K562 (cell line): ENCODE results near the gene THEM4. TPM values are rescaled to one million over a fixed set of nuclear protein-coding genes. Genes with fewer than 3 reads are reported as not detected.

Experiments used
- ATAC-seq: fragments of 200-7000 bp; cut with Tn5 transposase; 3 replicates; pipeline ENCODE4 v1.9.1; 2020; ENCODE audit warnings: moderate library complexity
- BruUV-seq: library from RNA; stranded (reverse); fragments of 400-500 nt; replicated peaks from 2 replicates; lab custom pipeline; 2021; lab: Mats Ljungman, UMichigan
- CTCF ChIA-PET: fragments of 300-600 bp; formaldehyde crosslinking; extraction: SDS; loops from one replicate; lab custom pipeline; 2021; ENCODE audit warnings: low intra/inter-chr PET ratio; lab: Yijun Ruan, JAX
- POLR2A ChIA-PET: fragments of 300-600, 350-650 bp; sonication (Branson Sonifier 250); formaldehyde crosslinking; extraction: SDS; loops from one replicate; lab custom pipeline; 2021; ENCODE audit warnings: antibody characterized with exemption, inconsistent platforms; lab: Yijun Ruan, JAX
- DNase-seq, 4 experiments: peaks; one replicate each; pipeline versions ENCODE4 v3.0.0 to v3.0.0-alpha.2; 2011 to 2018; ENCODE audit warnings: low spot score in 3 of 4, mixed read lengths in 3 of 4; ENCODE audit errors: extremely low read depth in 1 of 4
- FAIRE-seq: peaks from 2 replicates; lab custom pipeline; 2011; peaks lifted over from hg19 to GRCh38; lab: Jason Lieb, UNC
- H2AFZ ChIP-seq: 2 replicates; pipeline ENCODE4 v1.6.0; 2011; ENCODE audit warnings: low read depth, low read length, control low read depth, inconsistent platforms
- H3K27ac ChIP-seq: fragments of 200-600 bp; 3 replicates; pipeline ENCODE4 v1.8.0; 2011; ENCODE audit warnings: low read depth, mild to moderate bottlenecking, control low read depth, inconsistent platforms, low read length, moderate library complexity, mixed read lengths; ENCODE audit errors: extremely low read depth
- H3K27me3 ChIP-seq, 2 experiments: fragments of 300-600 bp in 1 of 2; 2 replicates in 1 of 2; 3 replicates in 1 of 2; pipeline versions ENCODE4 v1.6.0 to v1.8.0; 2011; ENCODE audit warnings: inconsistent platforms in 2 of 2, low read length in 2 of 2, mild to moderate bottlenecking in 1 of 2, mixed read lengths in 1 of 2, moderate library complexity in 1 of 2; ENCODE audit not compliant: control insufficient read depth in 2 of 2, insufficient read depth in 2 of 2
- H3K36me3 ChIP-seq: fragments of 300-600 bp; 3 replicates; pipeline ENCODE4 v1.8.0; 2011; ENCODE audit warnings: mild to moderate bottlenecking, low read length, inconsistent platforms; ENCODE audit not compliant: control insufficient read depth, insufficient read depth
- H3K4me1 ChIP-seq, 2 experiments: fragments of 200-600 bp in 1 of 2; replicated peaks in 1 of 2; 2 replicates in 1 of 2; 3 replicates in 1 of 2; pipeline versions ENCODE4 v1.5.1 to v1.8.0; 2011; ENCODE audit warnings: inconsistent platforms in 2 of 2, low read length in 2 of 2, mild to moderate bottlenecking in 1 of 2, mixed read lengths in 1 of 2, moderate library complexity in 1 of 2; ENCODE audit not compliant: control insufficient read depth in 2 of 2, insufficient read depth in 2 of 2
- H3K4me2 ChIP-seq: 2 replicates; pipeline ENCODE4 v1.6.1; 2011; ENCODE audit warnings: low read length, control low read depth, inconsistent platforms, mixed read lengths; ENCODE audit not compliant: insufficient read depth
- H3K4me3 ChIP-seq: fragments of 200-600 bp; sonication (generic), shearing (Covaris generic); 2 replicates; pipeline ENCODE4 v1.5.1; 2016; ENCODE audit warnings: control low read depth, inconsistent platforms
- H3K79me2 ChIP-seq: fragments of 200-600 bp; 3 replicates; pipeline ENCODE4 v1.8.0; 2011; ENCODE audit warnings: low read length, inconsistent platforms; ENCODE audit not compliant: control insufficient read depth, insufficient read depth
- H3K9ac ChIP-seq, 2 experiments: 2 replicates each; pipeline versions ENCODE4 v1.6.0 to v1.6.1; 2011; ENCODE audit warnings: low read depth in 2 of 2, low read length in 2 of 2, control low read depth in 1 of 2, inconsistent platforms in 1 of 2, mild to moderate bottlenecking in 1 of 2, mixed read lengths in 1 of 2; ENCODE audit not compliant: insufficient read depth in 1 of 2
- H3K9me1 ChIP-seq: one replicate; pipeline ENCODE4 v1.6.0; 2011; ENCODE audit warnings: inconsistent platforms, mild to moderate bottlenecking, low read length, moderate library complexity; ENCODE audit not compliant: control insufficient read depth, insufficient read depth
- H3K9me3 ChIP-seq: replicated peaks from 2 replicates; pipeline ENCODE4 v1.5.1; 2011; ENCODE audit warnings: low read depth, low read length, inconsistent platforms; ENCODE audit not compliant: control insufficient read depth, insufficient read depth
- H4K20me1 ChIP-seq: replicated peaks from 2 replicates; pipeline ENCODE4 v1.6.1; 2011; ENCODE audit warnings: low read length, inconsistent platforms, mixed read lengths; ENCODE audit not compliant: control insufficient read depth, insufficient read depth
- ATF3 ChIP-seq, 2 experiments: fragments of 450-650 bp in 1 of 2; sonication (generic) in 1 of 2; formaldehyde crosslinking in 1 of 2; IDR thresholded peaks in 1 of 2; conservative IDR thresholded peaks in 1 of 2; 2 replicates each; pipeline versions ENCODE4 v1.6.1 to v1.8.1; 2016 to 2023; ENCODE audit warnings: mild to moderate bottlenecking in 2 of 2, moderate library complexity in 2 of 2, inconsistent platforms in 1 of 2, missing genetic modification reagents in 1 of 2
- DNMT1 ChIP-seq: fragments of 450-650 bp; IDR thresholded peaks from 2 replicates; pipeline ENCODE4 v1.6.1; 2016; ENCODE audit warnings: antibody characterized with exemption, mild to moderate bottlenecking
- MAFG ChIP-seq: fragments of 450-650 bp; conservative IDR thresholded peaks from 2 replicates; pipeline ENCODE4 v1.6.1; 2016; ENCODE audit warnings: missing genetic modification characterization, missing compliant biosample characterization
- MEF2D ChIP-seq: conservative IDR thresholded peaks from 2 replicates; pipeline ENCODE4 v1.6.1; 2016; ENCODE audit warnings: low read depth, missing genetic modification characterization, missing compliant biosample characterization
- MXI1 ChIP-seq: IDR thresholded peaks from 2 replicates; pipeline ENCODE4 v1.6.1; 2011; ENCODE audit warnings: low read depth, mild to moderate bottlenecking, improper control_type of control experiment, low read length
- NCOA6 ChIP-seq: fragments of 450-650 bp; IDR thresholded peaks from 2 replicates; pipeline ENCODE4 v1.6.1; 2017; ENCODE audit warnings: mild to moderate bottlenecking
- NCOR1 ChIP-seq: fragments of 450-650 bp; IDR thresholded peaks from 2 replicates; pipeline ENCODE4 v1.6.1; 2016; ENCODE audit warnings: mild to moderate bottlenecking, moderate library complexity
- NFIC ChIP-seq: fragments of 450-650 bp; IDR thresholded peaks from 2 replicates; pipeline ENCODE4 v1.6.1; 2017; ENCODE audit warnings: mild to moderate bottlenecking, inconsistent platforms
- PURB ChIP-seq: sonication (generic); formaldehyde crosslinking; IDR thresholded peaks from 2 replicates; pipeline ENCODE4 v1.9.0; 2021; ENCODE audit warnings: low read depth, mild to moderate bottlenecking, missing genetic modification reagents
- RBM14 ChIP-seq: fragments of 200-400 bp; formaldehyde crosslinking; IDR thresholded peaks from 2 replicates; pipeline ENCODE4 v1.6.1; 2018; ENCODE audit warnings: low read depth, mild to moderate bottlenecking, low read length, moderate library complexity, borderline replicate concordance; ENCODE audit not compliant: insufficient read depth
- RBM25 ChIP-seq: fragments of 200-400 bp; formaldehyde crosslinking; IDR thresholded peaks from 2 replicates; pipeline ENCODE4 v1.6.1; 2018; ENCODE audit warnings: low read length, low read depth, moderate library complexity; ENCODE audit not compliant: severe bottlenecking
- TSHZ1 ChIP-seq: fragments of 250-450 bp; sonication (Bioruptor Pico); IDR thresholded peaks from 2 replicates; pipeline ENCODE4 v1.4.0; 2020; ENCODE audit warnings: mild to moderate bottlenecking, moderate library complexity
- ZBTB34 ChIP-seq: fragments of 250-450 bp; sonication (Bioruptor Pico); IDR thresholded peaks from 2 replicates; pipeline ENCODE4 v1.8.0; 2021; ENCODE audit warnings: mild to moderate bottlenecking, moderate library complexity
- ZNF316 ChIP-seq: fragments of 450-650 bp; IDR thresholded peaks from 2 replicates; pipeline ENCODE4 v1.6.1; 2016
- WGBS: fragments of 100-300 bp; shearing (Covaris generic); methylation state at CpG from one replicate; pipeline ENCODE4 v1.1.6; 2016; ENCODE audit warnings: low coverage, mixed read lengths; ENCODE audit not compliant: insufficient coverage; ENCODE audit errors: missing lambda C conversion rate; 5-methylcytosine and 5-hydroxymethylcytosine counted together
- in situ Hi-C: fragments of 300-500 bp; cut with MboI; formaldehyde crosslinking; loops from 4 replicates; pipeline ENCODE4 v1.15.0; 2018; ENCODE audit warnings: inconsistent platforms, mixed read lengths
- intact Hi-C: fragments of 100-400 bp; cut with micrococcal nuclease; formaldehyde crosslinking; loops from 2 replicates; pipeline ENCODE4 v1.14.2; 2022
- polyA plus RNA-seq, 8 experiments: library from polyadenylated mRNA; depleted of rRNA in 4 of 8; stranded (reverse) in 5 of 8; unstranded in 3 of 8; fragments of >200 nt; fragmentation: Nextera tagmentation in 2 of 8; fragmentation: Illumina TruSeq in 1 of 8; extraction: Ambion mirVana in 2 of 8; extraction: Trizol in 1 of 8; gene quantifications; 2 replicates each; pipeline versions ENCODE4 v1.2.1 to v1.2.3, GENCODE V29; 2011 to 2014; ENCODE audit warnings: inconsistent platforms in 1 of 8, missing spikeins in 1 of 8
- total RNA-seq, 7 experiments: library from RNA; depleted of rRNA in 6 of 7; stranded (reverse); fragments of >200 nt in 6 of 7; fragmentation: Illumina TruSeq in 2 of 7; extraction: Trizol in 2 of 7; gene quantifications; 2 replicates each; pipeline versions ENCODE4 v1.2.1 to v1.2.3, GENCODE V29; 2011 to 2021; ENCODE audit warnings: low replicate concordance in 1 of 7

The THEM4 gene
- total and polyA plus RNA-seq, 9 of the 15 experiments (the other 6 are each of a cell fraction or from before 2014, with no cell fraction given): 8.6 to 71.9 (median 35.3) TPM

GRCh38 chr1:151912973-151913372 is 3.7 kb upstream of the THEM4 start:
- H3K27me3 ChIP-seq: no peaks in the 10 kb centered on the region
- FAIRE-seq: no peak
- POLR2A ChIA-PET: no interaction called here

More at GRCh38 chr1:151912973-151913372, 3.7 kb upstream of the THEM4 start:
- peaks cover 4% of the 10 kb centered on the region for H3K9me3 ChIP-seq
- H3K79me2 ChIP-seq: peaks cover 13% of the 10 kb centered on the region
- BruUV-seq: no TSS peak
- intact Hi-C loops (no loop called here), in situ Hi-C loops (loop anchor here (10.0 kb wide), 1 partner anchor 1798 kb away; no protein-coding TSS in a partner anchor)
- H3K4me2 ChIP-seq: no peak overlapping the region
- no peak overlapping the region for H2AFZ ChIP-seq
- H3K4me3 ChIP-seq: no peak overlapping the region
- 47% methylated on average over 1 of the region's 1 CpG for WGBS
- TF ChIP-seq MEF2D (no peak), RBM25 (peak; percentile 62), MAFG (0 out of 2 replicates have a peak, but pooled peaks have one; percentile 18), NCOA6 (no peak), ZNF316 (peak; percentile 67), RBM14 (no peak), PURB (CRISPR knock-in tag) (no peak), MXI1 (no peak), TSHZ1 (CRISPR knock-in tag) (no peak), NFIC (peak; percentile 72), NCOR1 (no peak), DNMT1 (no peak), ZBTB34 (CRISPR knock-in tag) (no peak), ATF3 (IDR thresholded peaks at IDR 0.05) (no peak), ATF3 (CRISPR knock-in tag; conservative IDR thresholded peaks at IDR 0.05) (no peak)
- TF ChIP-seq, all 486 proteins: peak for 4
- peaks cover 0 to 18% of the 10 kb centered on the region in 2 experiments; a peak in 3 of 5 replicates for H3K4me1 ChIP-seq
- H3K36me3 ChIP-seq: peaks cover 4% of the 10 kb centered on the region; the same call in 1 of the 3 replicates
- no peaks in the 10 kb centered on the region for H3K9me1 ChIP-seq
- CTCF ChIA-PET: no interaction called here
- H3K27ac ChIP-seq: no peak overlapping the region
- no peaks in the 10 kb centered on the region for H4K20me1 ChIP-seq
- ATAC-seq: no peak
- DNase-seq: no peak
- no peak overlapping the region for H3K9ac ChIP-seq
